Transverse colon (tissue), 4 donors: ENCODE results near the gene CHSY1. TPM values are rescaled to one million over a fixed set of nuclear protein-coding genes. Genes with fewer than 3 reads are reported as not detected.

Source experiments
- DNase-seq: peaks from one replicate; pipeline ENCODE4 v3.0.0-alpha.2; 2019
- H3K27ac ChIP-seq, 4 donors: fragments of 200-600 bp; sonication (generic); 2 replicates each; pipeline ENCODE4 v1.5.1; 2016 to 2018; ENCODE audit warnings: inconsistent platforms in 4 of 4
- H3K27me3 ChIP-seq: fragments of 200-600 bp; sonication (generic); 2 replicates; pipeline ENCODE4 v1.5.1; 2017; ENCODE audit warnings: inconsistent platforms
- H3K36me3 ChIP-seq, 4 donors: fragments of 200-600 bp; sonication (generic); 2 replicates each; pipeline ENCODE4 v1.5.1; 2017 to 2019; ENCODE audit warnings: inconsistent platforms in 4 of 4
- H3K4me1 ChIP-seq, 4 donors: fragments of 200-600 bp; sonication (generic); 2 replicates each; pipeline ENCODE4 v1.5.1; 2017 to 2020; ENCODE audit warnings: inconsistent platforms in 4 of 4
- H3K4me3 ChIP-seq, 4 donors: fragments of 200-600 bp; sonication (generic); 1 replicate in 1 of 4; 2 replicates in 3 of 4; pipeline versions ENCODE4 v1.5.1 to v1.6.1; 2017 to 2019; ENCODE audit warnings: inconsistent platforms in 4 of 4
- H3K9me3 ChIP-seq, 2 donors: fragments of 200-600 bp; sonication (generic); 2 replicates each; pipeline ENCODE4 v1.5.1; 2017 to 2019; ENCODE audit warnings: inconsistent platforms in 2 of 2
- EP300 ChIP-seq: sonication (generic); formaldehyde crosslinking; IDR thresholded peaks from one replicate; pipeline ENCODE4 v1.6.1; 2017; ENCODE audit warnings: antibody characterized with exemption, low read depth
- POLR2A ChIP-seq: fragments of 450-650 bp; IDR thresholded peaks from one replicate; pipeline ENCODE4 v1.6.1; 2016; ENCODE audit warnings: antibody characterized with exemption, mild to moderate bottlenecking, moderate library complexity
- POLR2AphosphoS5 ChIP-seq, 3 donors: sonication (generic); formaldehyde crosslinking; IDR thresholded peaks; one replicate each; pipeline ENCODE4 v1.6.1; 2016; ENCODE audit warnings: antibody characterized with exemption in 3 of 3
- WGBS, 2 donors: methylation state at CpG; one replicate each; pipeline ENCODE4 v1.1.5; 2018; ENCODE audit warnings: low coverage in 1 of 2; 5-methylcytosine and 5-hydroxymethylcytosine counted together
- in situ Hi-C, 4 donors: fragments of 200-750 bp; cut with MboI; loops; one replicate each; pipeline versions ENCODE4 v1.15.0 to v1.15.1; 2017; ENCODE audit warnings: low sequenced_read_pairs in 3 of 4, low pct_ligation_motif_present in 1 of 4, low pct_unique_long_range_greater_than_20kb in 1 of 4
- intact Hi-C: fragments of 100-400 bp; cut with DNase I; formaldehyde crosslinking; loops from one replicate; pipeline ENCODE4 v1.15.1; 2023; ENCODE audit warnings: low total_unique reads
- total RNA-seq, 4 donors: library from RNA; depleted of rRNA; stranded (reverse); fragments of >200 nt; gene quantifications; one replicate each; pipeline ENCODE4 v1.1.0, GENCODE V29; 2016
- TF ChIP-seq, protein P1 (sequence below), 5 experiments: fragments of 200-600 bp in 3 of 5; fragments of 450-650 bp in 2 of 5; sonication (generic) in 3 of 5; IDR thresholded peaks; 1 replicate in 2 of 5; 2 replicates in 3 of 5; pipeline ENCODE4 v1.5.1; 2016 to 2017; ENCODE audit warnings: antibody characterized with exemption in 5 of 5, inconsistent platforms in 3 of 5, mild to moderate bottlenecking in 2 of 5, moderate library complexity in 1 of 5

CHSY1 gene
- total RNA-seq, 4 donors from 2014 or later = 4.0 to 33.7 (median 11.8) TPM

DNA sequence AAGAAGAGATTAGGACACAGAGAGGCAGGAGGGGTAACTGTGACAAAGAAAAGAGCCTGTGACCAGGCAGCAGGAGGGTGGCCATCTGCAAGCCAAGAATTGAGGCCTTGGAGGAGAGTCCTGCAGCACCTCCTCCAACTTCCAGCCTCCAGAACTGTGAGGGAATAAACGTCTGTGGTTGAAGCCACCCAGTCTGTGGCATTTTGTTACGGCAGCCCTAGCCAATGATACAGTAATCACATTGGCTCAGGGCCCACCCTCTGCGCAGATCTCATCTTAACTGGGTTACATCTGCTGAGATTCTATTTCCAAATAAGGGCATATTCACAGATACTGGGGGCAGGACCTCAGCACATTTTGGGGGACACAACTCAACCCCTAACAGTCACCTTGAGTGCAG, 14.2 kb upstream of the CHSY1 start:
- H3K4me1 ChIP-seq = peaks cover 0 to 6% (median 0%) of the 10 kb centered on the region in 4 donors
- peak overlapping the region in 3 of 4 donors; percentile 21 to 58 (median 23) for H3K27ac ChIP-seq
- TF ChIP-seq EP300 (no peak), POLR2AphosphoS5 (IDR thresholded peaks at IDR 0.05) (no peak), POLR2A (no peak)
- TF ChIP-seq, protein P1, sequence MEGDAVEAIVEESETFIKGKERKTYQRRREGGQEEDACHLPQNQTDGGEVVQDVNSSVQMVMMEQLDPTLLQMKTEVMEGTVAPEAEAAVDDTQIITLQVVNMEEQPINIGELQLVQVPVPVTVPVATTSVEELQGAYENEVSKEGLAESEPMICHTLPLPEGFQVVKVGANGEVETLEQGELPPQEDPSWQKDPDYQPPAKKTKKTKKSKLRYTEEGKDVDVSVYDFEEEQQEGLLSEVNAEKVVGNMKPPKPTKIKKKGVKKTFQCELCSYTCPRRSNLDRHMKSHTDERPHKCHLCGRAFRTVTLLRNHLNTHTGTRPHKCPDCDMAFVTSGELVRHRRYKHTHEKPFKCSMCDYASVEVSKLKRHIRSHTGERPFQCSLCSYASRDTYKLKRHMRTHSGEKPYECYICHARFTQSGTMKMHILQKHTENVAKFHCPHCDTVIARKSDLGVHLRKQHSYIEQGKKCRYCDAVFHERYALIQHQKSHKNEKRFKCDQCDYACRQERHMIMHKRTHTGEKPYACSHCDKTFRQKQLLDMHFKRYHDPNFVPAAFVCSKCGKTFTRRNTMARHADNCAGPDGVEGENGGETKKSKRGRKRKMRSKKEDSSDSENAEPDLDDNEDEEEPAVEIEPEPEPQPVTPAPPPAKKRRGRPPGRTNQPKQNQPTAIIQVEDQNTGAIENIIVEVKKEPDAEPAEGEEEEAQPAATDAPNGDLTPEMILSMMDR (IDR thresholded peaks at IDR 0.05) = no peak
- WGBS, 2 donors = 45% methylated on average over 3 of the region's 3 CpGs; no CpG with 5 or more reads in 1 of the 2 donors
- no peak for DNase-seq
- in situ Hi-C loops (loop anchor here (10.0 to 25.0 kb wide), 4 partner anchors 161 to 629 kb away; partner anchors contain the start of gene LRRK1 (in 4 of the 4)), intact Hi-C loops (no loop called here)
- no peak overlapping the region for H3K4me3 ChIP-seq
- H3K36me3 ChIP-seq = peaks cover 0 to 8% (median 3%) of the 10 kb centered on the region in 4 donors
- H3K9me3 ChIP-seq = no peaks in the 10 kb centered on the region
- H3K27me3 ChIP-seq = no peaks in the 10 kb centered on the region

DNA sequence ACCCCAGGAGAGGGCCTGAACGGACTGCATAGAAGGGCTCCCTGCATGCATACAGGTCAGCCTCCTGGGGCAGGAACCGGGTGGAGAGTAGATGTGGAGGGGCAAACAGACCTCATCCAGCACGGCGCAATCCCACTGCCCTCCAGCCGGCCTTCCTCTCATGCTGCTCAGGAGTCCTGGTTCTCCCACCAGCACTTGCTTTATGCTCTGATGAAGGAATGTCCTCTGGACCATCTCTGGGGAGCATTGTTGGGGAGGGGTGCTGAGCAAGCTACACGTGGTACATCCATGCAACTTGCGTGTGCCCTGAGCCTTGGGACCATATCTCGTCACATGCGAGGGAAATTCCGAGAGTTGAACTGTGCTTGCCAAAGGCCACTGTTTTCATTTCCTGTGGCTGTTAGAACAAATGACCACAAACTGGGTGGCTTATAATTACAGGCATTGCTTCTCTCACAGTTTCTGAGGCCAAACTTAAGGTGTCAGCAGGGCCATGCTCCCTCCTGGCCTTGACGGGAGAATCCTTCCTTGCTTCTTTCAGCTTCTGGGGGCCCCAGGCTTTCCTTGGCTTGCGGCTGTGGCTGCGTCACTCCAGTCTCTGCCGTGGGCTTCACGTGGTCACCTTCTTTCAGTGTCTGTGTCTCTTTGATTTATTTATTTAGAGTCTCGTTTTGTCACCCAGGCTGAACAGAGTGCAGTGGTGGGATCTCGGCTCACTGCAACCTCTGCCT, 13.2 kb upstream of the CHSY1 start:
- Histone ChIP-seq H3K4me1 (peaks cover 0 to 6% (median 0%) of the 10 kb centered on the region in 4 donors), H3K9me3 (no peaks in the 10 kb centered on the region), H3K27me3 (no peaks in the 10 kb centered on the region), H3K36me3 (no peaks in the 10 kb centered on the region), H3K4me3 (no peak overlapping the region), H3K27ac (peak overlapping the region in 1 of 4 donors; percentile 58)
- TF ChIP-seq, protein P1 (IDR thresholded peaks at IDR 0.05) = no peak
- TF ChIP-seq EP300 (no peak), POLR2A (no peak), POLR2AphosphoS5 (IDR thresholded peaks at IDR 0.05) (no peak)
- in situ Hi-C loops (loop anchor here (5.0 to 25.0 kb wide), 6 partner anchors 160 to 628 kb away; partner anchors contain the start of gene LRRK1 (in 4 of the 4)), intact Hi-C loops (no loop called here)
- 73 to 86% methylated on average over 5 to 17 of the region's 17 CpGs for WGBS, 2 donors
- peak; percentile 35 for DNase-seq

DNA sequence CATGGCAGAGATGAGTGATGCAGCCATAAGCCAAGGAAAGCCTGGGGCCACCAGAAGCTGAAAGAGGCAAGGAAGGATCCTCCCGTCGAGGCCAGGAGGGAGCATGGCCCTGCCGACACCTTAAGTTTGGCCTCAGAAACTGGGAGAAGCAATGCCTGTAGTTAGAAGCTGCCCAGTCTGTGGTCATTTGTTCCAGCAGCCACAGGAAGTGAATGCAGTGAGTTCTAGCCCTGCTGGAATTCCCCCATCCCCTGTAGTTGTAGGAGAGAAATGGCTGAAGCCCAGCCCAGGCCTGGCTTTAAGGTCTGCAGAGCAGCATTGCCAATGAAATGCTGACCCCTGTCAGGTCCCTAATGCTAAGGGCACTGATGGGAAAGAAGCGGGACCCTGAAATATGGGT, 12.2 kb upstream of the CHSY1 start:
- intact Hi-C loops = no loop called here
- in situ Hi-C loops = loop anchor here (5.0 to 25.0 kb wide), 6 partner anchors 159 to 627 kb away; partner anchors contain the start of gene LRRK1 (in 4 of the 4)
- 81 to 100% methylated on average over 2 to 4 of the region's 4 CpGs for WGBS, 2 donors

DNA sequence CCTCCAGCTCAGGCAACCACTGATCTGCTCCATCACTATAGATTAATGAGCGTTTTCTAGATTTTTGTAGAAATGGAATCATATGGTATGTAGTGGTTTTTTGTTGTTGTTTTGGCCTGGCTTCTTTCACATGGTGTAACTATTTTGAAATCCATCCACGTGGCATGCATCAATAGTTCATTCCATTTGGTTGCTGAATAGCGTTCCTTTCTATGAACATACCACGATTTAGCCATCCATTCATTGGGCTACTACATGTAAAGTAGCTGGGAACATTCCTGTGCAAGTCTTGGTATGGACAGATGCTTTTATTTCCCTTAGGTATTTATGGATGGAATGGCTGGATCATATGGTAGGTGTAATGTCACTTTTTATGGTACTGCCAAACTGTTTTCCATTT, 10.7 kb upstream of the CHSY1 start:
- WGBS, 2 donors = 81 to 82% methylated on average over 3 to 4 of the region's 4 CpGs
- in situ Hi-C loops (loop anchor here (5.0 to 25.0 kb wide), 6 partner anchors 158 to 625 kb away; partner anchors contain the start of gene LRRK1 (in 4 of the 4)), intact Hi-C loops (no loop called here)
- TF ChIP-seq, protein P1 (IDR thresholded peaks at IDR 0.05) = no peak
- TF ChIP-seq POLR2A (no peak), EP300 (no peak), POLR2AphosphoS5 (IDR thresholded peaks at IDR 0.05) (no peak)
- no peaks in the 10 kb centered on the region for H3K27me3 ChIP-seq
- H3K27ac ChIP-seq = no peak overlapping the region
- peaks cover 0 to 3% (median 0%) of the 10 kb centered on the region in 4 donors for H3K4me1 ChIP-seq
- no peaks in the 10 kb centered on the region for H3K36me3 ChIP-seq
- no peak for DNase-seq
- no peaks in the 10 kb centered on the region for H3K9me3 ChIP-seq
- H3K4me3 ChIP-seq = no peak overlapping the region

More for the DNA sequence above, 12.2 kb upstream of the CHSY1 start:
- Histone ChIP-seq H3K4me1 (peaks cover 0 to 6% (median 0%) of the 10 kb centered on the region in 4 donors), H3K27me3 (no peaks in the 10 kb centered on the region), H3K4me3 (no peak overlapping the region), H3K27ac (no peak overlapping the region), H3K36me3 (no peaks in the 10 kb centered on the region), H3K9me3 (no peaks in the 10 kb centered on the region)
- no peak for DNase-seq
- TF ChIP-seq, protein P1 (IDR thresholded peaks at IDR 0.05) = no peak
- TF ChIP-seq EP300 (no peak), POLR2AphosphoS5 (IDR thresholded peaks at IDR 0.05) (no peak), POLR2A (no peak)
